SKM-1 treated with dmso at 0.1 percent for 144 hours (cell line): ENCODE data around the gene CGREF1.
"Not testable (repeated sequence)": the region's sequence is repeated elsewhere in the genome, so short reads cannot be mapped to it uniquely, and the experiment has no call there.

Experiments used
- DNase-seq: peaks from one replicate; lab custom pipeline; 2025; ENCODE audit not compliant: unreplicated experiment; lab: John Stamatoyannopoulos, UW

Gene CGREF1

GRCh38 chr2:27111392-27112078 is 7.4 kb downstream of the CGREF1 start:
- DNase-seq, result not testable (repeated sequence)

- DNase-seq, result not testable (repeated sequence)
Observed at GRCh38 chr2:27110603-27111352, 8.2 kb downstream of the CGREF1 start.

GRCh38 chr2:27109083-27109482 is 9.8 kb downstream of the CGREF1 start:
- no peak for DNase-seq

- no peak for DNase-seq
Observed at GRCh38 chr2:27108221-27108620, 10.7 kb downstream of the CGREF1 start.

DNA sequence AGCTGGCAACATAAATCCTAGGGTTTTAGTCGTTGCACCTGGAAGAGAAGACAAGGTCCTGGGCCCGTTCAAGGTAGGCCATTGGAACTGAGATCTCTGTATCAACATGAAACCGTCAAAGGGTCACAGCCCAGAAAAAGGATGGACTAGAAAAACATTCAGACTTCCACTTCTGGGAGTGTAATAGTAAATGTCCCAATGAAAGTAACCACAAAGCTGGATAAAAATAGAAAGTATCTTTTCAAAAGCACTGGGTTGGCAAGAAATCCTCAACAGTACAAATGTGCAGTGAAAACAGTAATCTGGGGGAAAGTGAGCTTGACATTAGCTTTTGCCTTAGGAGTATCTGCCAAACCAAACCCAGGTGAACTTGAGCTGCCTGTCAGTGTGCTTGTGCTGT is 12.9 kb downstream of the CGREF1 start:
- DNase-seq, result no peak

GRCh38 chr2:27102329-27102728 is 16.6 kb downstream of the CGREF1 start:
- DNase-seq, result no peak

DNA sequence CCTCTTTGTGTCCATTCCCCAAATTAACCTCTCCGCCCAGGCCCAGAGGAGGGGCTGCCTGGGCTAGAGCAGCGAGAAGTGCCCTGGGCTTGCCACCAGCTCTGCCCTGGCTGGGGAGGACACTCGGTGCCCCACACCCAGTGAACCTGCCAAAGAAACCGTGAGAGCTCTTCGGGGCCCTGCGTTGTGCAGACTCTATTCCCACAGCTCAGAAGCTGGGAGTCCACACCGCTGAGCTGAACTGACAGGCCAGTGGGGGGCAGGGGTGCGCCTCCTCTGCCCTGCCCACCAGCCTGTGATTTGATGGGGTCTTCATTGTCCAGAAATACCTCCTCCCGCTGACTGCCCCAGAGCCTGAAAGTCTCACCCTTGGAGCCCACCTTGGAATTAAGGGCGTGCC is 18.9 kb downstream of the CGREF1 start:
- DNase-seq, result no peak

GRCh38 chr2:27099334-27099955 is 19.5 kb downstream of the CGREF1 start:
- no peak for DNase-seq

DNA sequence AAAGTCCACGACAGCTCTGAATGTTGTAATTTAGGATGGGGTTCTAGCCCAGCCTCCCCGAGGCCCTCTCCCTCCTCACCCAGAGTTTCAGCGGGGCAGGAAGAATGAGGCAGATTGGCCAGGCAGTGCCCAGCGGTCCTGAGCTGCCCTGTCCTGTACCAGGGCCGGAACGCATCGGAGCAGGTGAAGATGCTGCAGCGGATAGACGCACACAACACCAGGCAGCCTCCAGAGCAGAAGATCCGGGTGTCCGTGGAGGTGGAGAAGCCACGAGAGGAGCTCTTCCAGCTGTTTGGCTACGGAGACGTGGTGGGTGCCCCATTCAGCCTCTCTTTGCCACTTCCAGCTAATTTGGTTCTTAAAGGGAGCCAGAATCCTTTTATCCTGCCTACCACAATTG is 21.6 kb downstream of the CGREF1 start:
- DNase-seq, result no peak

DNA sequence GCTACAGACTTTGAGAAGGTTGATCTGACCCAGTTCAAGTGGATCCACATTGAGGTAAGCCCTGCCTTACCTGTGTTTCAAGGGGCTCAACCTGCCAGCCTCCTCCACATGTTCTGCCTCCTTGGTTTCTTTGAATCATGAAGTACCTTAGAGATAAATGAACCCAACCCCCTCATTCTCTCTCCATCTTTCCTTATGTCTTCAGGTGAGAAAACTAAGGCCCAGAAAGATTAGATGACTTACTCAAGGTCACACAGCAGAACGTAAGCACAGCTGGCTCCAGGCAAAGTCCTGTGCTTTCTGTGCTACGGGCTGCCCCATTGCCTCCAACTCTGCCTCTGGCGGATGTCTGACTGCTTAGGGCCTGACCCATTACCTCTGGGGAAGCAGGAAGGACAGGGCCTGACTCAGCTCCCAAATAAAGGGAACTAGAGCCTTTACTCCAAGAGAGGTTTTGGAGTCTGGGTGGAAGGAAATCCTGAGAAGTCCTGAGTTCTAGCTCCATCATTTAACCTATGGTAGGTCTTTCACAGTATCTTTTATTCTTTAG is 22.1 kb downstream of the CGREF1 start:
- DNase-seq, result no peak

- DNase-seq, result peak; percentile 42
Observed at GRCh38 chr2:27095745-27096651, 22.9 kb downstream of the CGREF1 start.

GRCh38 chr2:27095427-27095744 is 23.5 kb downstream of the CGREF1 start:
- no peak for DNase-seq

DNA sequence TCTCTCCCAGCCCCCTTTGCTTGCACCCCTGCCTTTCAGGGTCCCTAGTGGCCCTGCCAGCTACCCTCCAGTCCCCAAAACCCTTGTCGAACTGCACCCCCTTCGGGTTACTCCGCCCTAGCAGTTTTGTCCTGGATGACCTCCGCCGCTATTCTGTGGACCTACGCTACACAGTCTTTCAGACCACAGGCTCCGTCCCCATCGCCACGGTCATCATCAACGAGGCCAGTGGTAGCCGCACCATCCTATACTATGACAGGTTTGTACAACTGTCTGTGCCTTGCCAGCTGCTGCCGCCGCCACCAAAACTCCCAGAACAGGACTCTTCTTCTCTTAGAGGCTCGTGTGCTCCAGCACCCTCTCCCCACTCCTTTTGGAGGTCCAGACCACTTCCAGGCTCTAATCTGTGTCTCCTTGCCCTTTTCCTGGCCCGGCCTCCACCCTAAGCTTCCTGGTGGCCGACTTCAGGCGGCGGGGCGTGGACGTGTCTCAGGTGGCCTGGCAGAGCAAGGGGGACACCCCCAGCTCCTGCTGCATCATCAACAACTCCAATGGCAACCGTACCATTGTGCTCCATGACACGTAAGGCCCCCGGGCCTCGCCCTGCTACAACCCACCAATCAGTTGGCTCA is 24.5 kb downstream of the CGREF1 start:
- no peak for DNase-seq

DNA sequence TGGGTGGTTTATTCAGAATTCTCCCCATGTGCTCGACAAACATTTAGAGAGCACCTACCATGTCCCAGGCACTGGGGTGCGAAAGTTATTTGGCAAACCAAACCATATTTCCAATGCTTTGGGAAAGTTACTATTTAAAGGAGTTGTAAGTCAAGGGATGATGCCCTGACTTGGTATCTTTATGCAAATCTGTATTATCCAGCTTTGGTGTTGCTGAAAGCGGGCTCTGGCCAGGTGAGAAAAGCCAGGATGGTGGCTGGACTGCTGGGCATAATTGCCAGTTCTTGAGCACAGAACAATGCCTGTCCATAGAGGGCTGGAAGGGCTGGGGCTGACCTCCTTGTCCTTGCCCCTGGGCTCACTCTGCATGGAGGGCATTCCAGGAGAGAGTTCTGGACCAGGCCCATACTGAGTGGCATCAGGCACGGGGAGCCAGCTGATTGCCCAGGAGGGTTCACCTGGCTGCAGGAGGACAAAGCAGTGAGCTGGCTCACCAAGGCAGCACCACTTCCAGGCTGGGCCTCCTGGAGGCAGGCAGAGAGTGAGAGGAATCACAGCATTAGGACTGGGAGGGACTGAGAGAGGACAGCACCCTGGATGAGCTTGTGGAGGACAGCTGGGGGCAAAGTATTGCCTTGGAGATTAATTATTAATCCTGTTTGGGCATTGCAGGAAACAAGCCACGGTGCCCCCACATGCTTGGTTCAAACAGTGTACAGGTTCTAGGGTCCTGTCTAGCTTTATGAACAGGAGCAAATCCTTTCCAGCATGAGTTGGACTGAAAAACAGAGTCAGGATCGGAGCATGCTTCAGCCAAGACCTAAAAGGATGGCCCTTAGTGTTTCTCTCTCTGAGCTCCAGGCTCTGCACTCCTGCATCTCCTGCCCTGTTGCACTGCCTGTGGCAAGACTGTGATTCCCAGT is 25.2 kb downstream of the CGREF1 start:
- DNase-seq, result no peak

- no peak for DNase-seq
Observed at GRCh38 chr2:27092696-27093429, 26.1 kb downstream of the CGREF1 start.

DNA sequence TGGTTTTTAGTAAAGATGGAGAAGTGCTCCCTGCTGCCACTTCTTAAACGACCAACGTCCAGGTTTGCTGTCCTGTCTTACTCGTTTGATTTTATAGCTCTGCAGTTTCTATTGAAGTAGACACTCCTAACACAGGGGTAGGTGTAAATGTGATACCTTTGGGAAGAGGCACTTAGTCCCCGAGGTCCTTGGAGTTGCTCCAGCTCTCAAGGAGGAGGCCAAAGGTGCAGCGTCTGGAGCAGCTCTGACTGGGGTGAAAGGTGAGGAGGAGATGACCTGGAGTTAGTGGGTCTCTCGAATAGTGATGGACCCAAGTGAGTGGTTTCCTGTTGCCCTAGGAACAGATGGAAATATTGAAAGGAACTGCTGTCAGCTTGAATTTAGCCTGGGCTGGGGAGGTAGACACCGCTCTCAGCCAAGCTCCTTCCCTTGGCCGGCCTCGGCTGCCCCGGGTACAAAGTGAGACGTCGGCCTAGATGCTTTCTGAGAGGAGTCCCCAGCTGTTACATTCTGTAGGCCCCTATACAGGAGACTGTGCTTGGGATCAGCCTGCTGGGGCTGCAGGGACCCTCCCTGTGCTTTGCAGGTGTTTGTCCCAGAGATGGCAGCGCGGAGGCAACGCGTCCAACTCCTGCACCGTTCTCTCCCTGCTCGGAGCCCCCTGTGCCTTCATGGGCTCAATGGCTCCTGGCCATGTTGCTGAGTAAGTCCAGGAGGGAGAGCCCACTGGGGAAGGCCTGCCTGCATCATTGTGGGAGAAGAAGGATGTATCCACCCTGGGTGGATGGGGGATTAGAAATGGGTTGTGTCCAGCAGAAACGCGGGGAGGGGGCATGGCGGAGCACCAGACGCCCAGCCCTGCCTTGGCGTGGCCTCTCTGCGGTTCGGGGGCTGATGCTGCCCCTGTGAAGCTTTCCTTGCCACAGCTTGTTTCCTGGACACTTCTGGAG is 26.9 kb downstream of the CGREF1 start:
- no peak for DNase-seq

DNA sequence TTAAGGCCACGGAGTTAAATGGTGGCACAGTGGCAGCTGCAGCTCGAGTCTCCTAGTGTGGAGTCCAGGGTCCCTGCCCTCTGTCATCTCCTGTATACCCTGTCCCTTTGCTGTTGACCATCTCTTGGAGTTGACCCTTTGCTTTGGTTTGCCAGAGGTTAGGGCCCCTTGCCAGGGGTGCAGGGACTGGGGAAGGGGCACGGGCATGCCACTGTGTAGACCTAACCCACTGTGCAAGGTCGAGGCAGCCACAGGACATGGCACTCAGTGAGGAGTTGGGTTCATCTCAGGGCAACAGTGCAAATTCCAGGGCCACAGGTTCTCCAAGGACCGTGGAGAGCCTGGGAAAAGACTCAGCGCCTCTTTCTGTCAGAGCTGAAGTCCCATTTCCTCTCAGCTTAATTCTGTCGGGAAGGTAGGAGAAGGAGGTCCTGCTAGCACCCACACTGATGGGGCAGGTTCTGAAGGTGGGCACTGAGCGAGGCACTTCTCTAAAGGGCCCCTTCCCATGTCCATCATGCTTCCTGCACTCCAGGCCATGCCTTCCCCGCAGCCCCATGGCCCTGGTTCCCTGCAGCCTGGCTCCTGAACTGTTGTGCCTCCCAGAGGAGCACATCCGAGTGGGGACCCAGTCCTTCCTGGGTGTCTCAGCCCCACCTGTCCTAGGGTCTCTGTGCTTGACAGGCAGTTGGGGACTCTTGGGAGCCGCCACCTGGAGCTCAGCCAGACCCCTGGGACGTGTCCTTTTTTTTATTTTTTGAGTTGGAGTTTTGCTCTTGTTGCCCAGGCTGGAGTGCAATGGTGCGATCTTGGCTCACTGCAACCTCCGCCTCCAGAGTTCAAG is 29.6 kb downstream of the CGREF1 start:
- no peak for DNase-seq
